Lung (tissue), 11 donors: Measurements from ENCODE around the gene C17orf114.
"Not testable (repeated sequence)": the region's sequence is repeated elsewhere in the genome, so short reads cannot be mapped to it uniquely, and the experiment has no call there.

Source experiments
- ATAC-seq: fragments of 200-7000 bp; cut with Tn5 transposase; one replicate; pipeline ENCODE4 v1.9.1; 2020; ENCODE audit warnings: moderate number of reproducible peaks; ENCODE audit not compliant: insufficient read depth, low FRiP score
- DNase-seq, 3 donors: peaks; one replicate each; pipeline ENCODE4 v3.0.0-alpha.2; 2013 to 2017
- H3K27ac ChIP-seq, 2 donors: one replicate each; pipeline ENCODE4 v1.5.1; 2013; ENCODE audit warnings: mild to moderate bottlenecking in 2 of 2, moderate library complexity in 2 of 2, control low read depth in 1 of 2, inconsistent platforms in 1 of 2, low read depth in 1 of 2, low read length in 1 of 2
- H3K27me3 ChIP-seq, 3 donors: one replicate each; pipeline ENCODE4 v1.5.1; 2013; ENCODE audit warnings: low read length in 2 of 3; ENCODE audit not compliant: control insufficient read depth in 3 of 3, insufficient read depth in 3 of 3
- H3K36me3 ChIP-seq, 4 donors: one replicate each; pipeline ENCODE4 v1.5.1; 2013; ENCODE audit warnings: low read length in 4 of 4, mild to moderate bottlenecking in 1 of 4, moderate library complexity in 1 of 4; ENCODE audit not compliant: control insufficient read depth in 4 of 4, insufficient read depth in 4 of 4
- H3K4me1 ChIP-seq, 5 donors: one replicate each; pipeline ENCODE4 v1.5.1; 2013; ENCODE audit warnings: low read length in 5 of 5, mild to moderate bottlenecking in 2 of 5, moderate library complexity in 1 of 5; ENCODE audit not compliant: control insufficient read depth in 5 of 5, insufficient read depth in 5 of 5
- H3K4me3 ChIP-seq: one replicate; pipeline ENCODE4 v1.5.1; 2013; ENCODE audit warnings: mild to moderate bottlenecking, control low read depth, moderate library complexity
- H3K9ac ChIP-seq, 2 donors: one replicate each; pipeline ENCODE4 v1.5.1; 2013; ENCODE audit warnings: low read length in 2 of 2, control low read depth in 1 of 2; ENCODE audit not compliant: insufficient read depth in 1 of 2
- H3K9me3 ChIP-seq, 4 donors: one replicate each; pipeline ENCODE4 v1.5.1; 2013; ENCODE audit warnings: low read length in 3 of 4, mild to moderate bottlenecking in 1 of 4, moderate library complexity in 1 of 4; ENCODE audit not compliant: control insufficient read depth in 4 of 4, insufficient read depth in 3 of 4
- CTCF ChIP-seq: IDR thresholded peaks from 2 replicates; pipeline ENCODE4 v1.5.1; 2012; ENCODE audit warnings: mild to moderate bottlenecking; ENCODE audit errors: control extremely low read depth, extremely low read depth
- WGBS, 2 donors: extraction: QIAGEN DNeasy Blood & Tissue Kit; methylation state at CpG; one replicate each; pipeline ENCODE4 v1.1.7; 2013; 5-methylcytosine and 5-hydroxymethylcytosine counted together
- donor health status: control.
- donor health status: control.
- donor health status: Bipolar disorder and iron deficiency.
- donor health status: healthy.
- donor health status: DM: yes; HTN: yes; CAD: no.

C17orf114 gene

GRCh38 chr17:4833178-4833940, 31.2 kb upstream of the C17orf114 start, which contains the start of gene MINK1:
TSS of gene MINK1 (plus strand) at chr17:4833340. CDS start at chr17:4833584, 244 bp downstream.
- peak; percentile 93 to 98 (median 94) for DNase-seq
- peak; percentile 97 for ATAC-seq
- TF ChIP-seq CTCF, result no peak

GRCh38 chr17:4832829-4833177, 30.7 kb upstream of the C17orf114 start:
- not testable (repeated sequence) for H3K9me3 ChIP-seq

More at GRCh38 chr17:4833178-4833940, 31.2 kb upstream of the C17orf114 start, which contains the start of gene MINK1:
- 1% methylated on average over 46 to 91 of the region's 91 CpGs for WGBS, 2 donors
- no peaks in the 10 kb centered on the region for H3K27me3 ChIP-seq
- H3K36me3 ChIP-seq, result no peaks in the 10 kb centered on the region
- peak within 1 kb of the TSS; percentile 65 to 79 for H3K9ac ChIP-seq
- peak within 1 kb of the TSS; percentile 79 to 84 for H3K27ac ChIP-seq
- peaks cover 5 to 38% (median 15%) of the 10 kb centered on the region in 5 donors for H3K4me1 ChIP-seq
- H3K9me3 ChIP-seq, result no peaks in the 10 kb centered on the region
- H3K4me3 ChIP-seq, result peak within 1 kb of the TSS; percentile 72

DNA sequence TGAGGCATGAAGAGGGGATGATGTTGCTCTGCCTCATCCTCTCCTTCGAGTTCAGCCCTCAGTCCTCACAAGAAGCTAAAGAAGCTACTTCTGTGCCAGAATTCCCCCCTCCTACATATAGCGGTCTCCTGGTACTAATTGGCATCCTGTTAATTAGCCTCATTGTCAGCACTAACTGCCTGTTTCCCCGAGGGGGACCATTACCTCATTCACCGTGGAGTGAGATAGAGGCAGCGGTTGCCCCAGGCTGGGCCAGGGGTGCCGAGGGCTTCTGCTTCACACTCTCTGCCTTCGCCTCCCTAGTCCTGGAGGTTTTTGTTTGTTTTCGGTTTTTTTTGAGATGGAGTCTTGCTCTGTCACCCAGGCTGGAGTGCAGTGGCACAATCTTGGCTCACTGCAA, 25.3 kb upstream of the C17orf114 start:
- no peak for TF ChIP-seq CTCF
- Histone ChIP-seq H3K4me3 (no peak overlapping the region), H3K9me3 (no peaks in the 10 kb centered on the region), H3K9ac (no peak overlapping the region), H3K27ac (no peak overlapping the region), H3K4me1 (peaks cover 0 to 4% (median 0%) of the 10 kb centered on the region in 5 donors), H3K36me3 (peaks cover 0 to 6% (median 3%) of the 10 kb centered on the region in 4 donors), H3K27me3 (no peaks in the 10 kb centered on the region)
- 78 to 82% methylated on average over 8 of the region's 8 CpGs for WGBS, 2 donors
- DNase-seq (no peak), ATAC-seq (no peak)

More at GRCh38 chr17:4832829-4833177, 30.7 kb upstream of the C17orf114 start:
- Histone ChIP-seq H3K9ac (peak overlapping the region; percentile 49 to 79), H3K4me3 (peak overlapping the region; percentile 72), H3K27ac (peak overlapping the region; percentile 78 to 84), H3K4me1 (peaks cover 0 to 32% (median 15%) of the 10 kb centered on the region in 5 donors)
- H3K36me3 ChIP-seq, DNase-seq, H3K27me3 ChIP-seq: not testable (repeated sequence)
- ATAC-seq, result peak; percentile 12
- WGBS, 2 donors, result 0% methylated on average over 10 of the region's 17 CpGs

DNA sequence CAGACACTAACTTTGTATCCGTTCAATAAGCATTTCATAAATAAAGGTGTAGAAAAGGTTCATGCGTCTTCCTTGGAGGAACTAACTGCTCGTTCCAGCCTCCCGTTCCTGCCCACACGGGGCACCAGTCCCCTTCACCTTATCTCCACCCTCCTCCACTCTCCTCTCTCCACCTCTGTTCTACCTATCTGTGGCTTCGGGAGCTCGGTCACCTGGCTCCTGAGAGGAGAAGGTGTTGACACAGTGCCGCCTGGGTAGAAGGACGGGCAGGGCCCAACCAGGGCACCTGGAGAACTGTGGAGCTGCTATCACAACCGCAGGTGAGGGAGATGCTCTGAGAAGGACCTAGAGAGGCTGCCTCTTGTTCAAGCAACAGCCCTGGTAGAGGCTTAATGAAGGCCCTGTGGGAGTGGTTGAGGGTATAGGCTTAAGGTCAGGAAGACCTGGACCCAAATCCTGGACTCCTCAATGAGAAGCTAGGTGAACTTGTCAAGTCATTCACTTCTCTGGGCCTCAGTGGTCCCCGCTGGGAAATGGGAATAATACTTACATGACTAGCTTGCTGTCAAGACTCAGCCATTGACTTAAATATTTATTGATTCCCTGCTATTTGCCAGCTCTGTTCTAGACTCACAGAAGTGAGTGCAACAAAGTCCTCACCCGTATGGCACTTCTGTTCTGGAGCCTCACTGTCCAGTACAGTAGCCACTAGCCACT, 21.4 kb upstream of the C17orf114 start:
- no peaks in the 10 kb centered on the region for H3K27me3 ChIP-seq
- ATAC-seq, result no peak

More for the DNA sequence above, 21.4 kb upstream of the C17orf114 start:
- Histone ChIP-seq H3K4me1 (peaks cover 0 to 4% (median 0%) of the 10 kb centered on the region in 5 donors), H3K9me3 (peaks cover 0 to 2% (median 0%) of the 10 kb centered on the region in 4 donors), H3K36me3 (peaks cover 0 to 12% (median 7%) of the 10 kb centered on the region in 4 donors), H3K4me3 (no peak overlapping the region), H3K27ac (no peak overlapping the region), H3K9ac (no peak overlapping the region)
- DNase-seq, result no peak
- TF ChIP-seq CTCF, result no peak
- 71 to 78% methylated on average over 12 of the region's 12 CpGs for WGBS, 2 donors
